ENCODE measurements around the gene AK2. TPM values are rescaled to one million over a fixed set of nuclear protein-coding genes. Genes with fewer than 3 reads are reported as not detected.

Gene AK2
- total and polyA plus RNA-seq, 3 donors from 2014 or later, result 144 to 219 (median 181) TPM

GRCh38 chr1:32991386-32991785 is 45.3 kb downstream of the AK2 start:
- TF ChIP-seq POLR2A (IDR thresholded peaks at IDR 0.05), result no peak
- TF ChIP-seq CTCF (IDR thresholded peaks at IDR 0.05), result no peak
- H3K9me3 ChIP-seq, result no peaks in the 10 kb centered on the region
- H3K27me3 ChIP-seq, result no peaks in the 10 kb centered on the region
- H3K27ac ChIP-seq, result no peak overlapping the region
- no peaks in the 10 kb centered on the region for H3K36me3 ChIP-seq (ENCODE audit: low read depth, missing control alignments)
- intact Hi-C loops (cut with DNase I; ENCODE audit: low total_unique reads), result no loop called here
- DNase-seq, result no peak
- peaks cover 30% of the 10 kb centered on the region for H3K4me1 ChIP-seq
- WGBS, 2 donors, result 88 to 93% methylated on average over 5 of the region's 5 CpGs
- H3K4me3 ChIP-seq, result no peak overlapping the region

GRCh38 chr1:32990887-32991286 is 45.8 kb downstream of the AK2 start:
- 92 to 96% methylated on average over 5 of the region's 5 CpGs for WGBS, 2 donors
- no peak for DNase-seq
- H3K36me3 ChIP-seq (ENCODE audit: low read depth, missing control alignments), result no peaks in the 10 kb centered on the region
- intact Hi-C loops (cut with DNase I; ENCODE audit: low total_unique reads), result no loop called here
- H3K9me3 ChIP-seq, result no peaks in the 10 kb centered on the region
- no peak overlapping the region for H3K27ac ChIP-seq
- H3K4me1 ChIP-seq, result peaks cover 30% of the 10 kb centered on the region
- H3K4me3 ChIP-seq, result no peak overlapping the region
- H3K27me3 ChIP-seq, result no peaks in the 10 kb centered on the region
- TF ChIP-seq CTCF (IDR thresholded peaks at IDR 0.05) (no peak), POLR2A (IDR thresholded peaks at IDR 0.05) (no peak)

- Histone ChIP-seq H3K27ac (peak overlapping the region in 1 of 2 donors; percentile 48), H3K36me3 (ENCODE audit: low read depth, missing control alignments) (no peaks in the 10 kb centered on the region), H3K4me1 (peaks cover 30% of the 10 kb centered on the region), H3K4me3 (no peak overlapping the region), H3K27me3 (no peaks in the 10 kb centered on the region), H3K9me3 (no peaks in the 10 kb centered on the region)
- DNase-seq, result peak; percentile 80
- 52 to 53% methylated on average over 6 of the region's 6 CpGs for WGBS, 2 donors
- no peak for TF ChIP-seq CTCF (IDR thresholded peaks at IDR 0.05)
- TF ChIP-seq POLR2A (IDR thresholded peaks at IDR 0.05), result no peak
- intact Hi-C loops (cut with DNase I; ENCODE audit: low total_unique reads), result no loop called here
Observed at GRCh38 chr1:32989160-32990050, 47.3 kb downstream of the AK2 start.

GRCh38 chr1:32988665-32989064 is 48.0 kb downstream of the AK2 start:
- Histone ChIP-seq H3K4me3 (no peak overlapping the region), H3K27ac (peak overlapping the region in 1 of 2 donors; percentile 48), H3K36me3 (ENCODE audit: low read depth, missing control alignments) (no peaks in the 10 kb centered on the region), H3K9me3 (no peaks in the 10 kb centered on the region), H3K27me3 (no peaks in the 10 kb centered on the region), H3K4me1 (peaks cover 30% of the 10 kb centered on the region)
- intact Hi-C loops (cut with DNase I; ENCODE audit: low total_unique reads), result no loop called here
- TF ChIP-seq POLR2A (IDR thresholded peaks at IDR 0.05) (no peak), CTCF (IDR thresholded peaks at IDR 0.05) (no peak)
- no peak for DNase-seq

GRCh38 chr1:32985226-32985625 is 51.5 kb downstream of the AK2 start:
- no peak for TF ChIP-seq CTCF (IDR thresholded peaks at IDR 0.05)
- no peak for TF ChIP-seq POLR2A (IDR thresholded peaks at IDR 0.05)
- H3K4me3 ChIP-seq, result no peak overlapping the region
- no peak for DNase-seq
- intact Hi-C loops (cut with DNase I; ENCODE audit: low total_unique reads), result no loop called here
- no peak overlapping the region for H3K27ac ChIP-seq
- peaks cover 12% of the 10 kb centered on the region for H3K4me1 ChIP-seq
- no peaks in the 10 kb centered on the region for H3K36me3 ChIP-seq (ENCODE audit: low read depth, missing control alignments)
- no peaks in the 10 kb centered on the region for H3K27me3 ChIP-seq
- no peaks in the 10 kb centered on the region for H3K9me3 ChIP-seq
- 93 to 100% methylated on average over 1 of the region's 1 CpG for WGBS, 2 donors
